Neural cell (in vitro differentiated cells): ENCODE measurements around the gene SLC22A23. TPM values are rescaled to one million over a fixed set of nuclear protein-coding genes. Genes with fewer than 3 reads are reported as not detected.

Experiments used
- H2AFZ ChIP-seq: fragments of 200-600, 300-800 bp; sonication (generic), shearing (Covaris generic); 2 replicates; pipeline ENCODE4 v1.6.0; 2014; ENCODE audit warnings: low read depth, mild to moderate bottlenecking, antibody characterized with exemption, low read length, moderate library complexity
- H3F3A ChIP-seq: fragments of 200-600 bp; shearing (Covaris generic); 2 replicates; pipeline ENCODE4 v1.6.1; 2016; ENCODE audit warnings: mild to moderate bottlenecking, moderate library complexity, mixed read lengths, antibody characterized with exemption, low read length; ENCODE audit not compliant: insufficient read depth, poor library complexity, severe bottlenecking
- H3K27ac ChIP-seq: fragments of 200-600, 300-800 bp; sonication (generic), shearing (Covaris generic); 2 replicates; pipeline ENCODE4 v1.5.1; 2014; ENCODE audit warnings: mild to moderate bottlenecking, low read length, moderate library complexity
- H3K27me3 ChIP-seq: fragments of 300-800, 200-600 bp; sonication (generic), shearing (Covaris generic); 2 replicates; pipeline ENCODE4 v1.6.0; 2014; ENCODE audit warnings: mild to moderate bottlenecking, low read depth, low read length, moderate library complexity; ENCODE audit not compliant: insufficient read depth
- H3K36me3 ChIP-seq: fragments of 300-800, 200-600 bp; sonication (generic), shearing (Covaris generic); 2 replicates; pipeline ENCODE4 v1.5.1; 2014; ENCODE audit warnings: mild to moderate bottlenecking, antibody characterized with exemption, low read length, moderate library complexity; ENCODE audit not compliant: insufficient read depth
- H3K4me2 ChIP-seq: fragments of 300-800, 200-600 bp; sonication (generic), shearing (Covaris generic); 2 replicates; pipeline ENCODE4 v1.6.0; 2014; ENCODE audit warnings: mild to moderate bottlenecking, low read length
- H3K4me3 ChIP-seq: fragments of 300-800, 200-600 bp; sonication (generic), shearing (Covaris generic); 2 replicates; pipeline ENCODE4 v1.5.1; 2014; ENCODE audit warnings: mild to moderate bottlenecking, low read length, moderate library complexity
- H3K79me2 ChIP-seq: fragments of 200-600 bp; shearing (Covaris generic); replicated peaks from 2 replicates; pipeline ENCODE4 v1.6.0; 2014; ENCODE audit warnings: mild to moderate bottlenecking, low read length, moderate library complexity; ENCODE audit not compliant: insufficient read depth
- H3K9ac ChIP-seq: fragments of 300-800, 200-600 bp; sonication (generic), shearing (Covaris generic); 2 replicates; pipeline ENCODE4 v1.6.1; 2016; ENCODE audit warnings: mild to moderate bottlenecking, low read length, mixed read lengths
- H3K9me2 ChIP-seq: fragments of 200-600 bp; shearing (Covaris generic); 2 replicates; pipeline ENCODE4 v1.6.1; 2016; ENCODE audit warnings: mild to moderate bottlenecking, low read length, mixed read lengths; ENCODE audit not compliant: insufficient read depth
- H3K9me3 ChIP-seq: fragments of 200-600, 300-800 bp; sonication (generic), shearing (Covaris generic); 2 replicates; pipeline ENCODE4 v1.6.1; 2016; ENCODE audit warnings: mild to moderate bottlenecking, mixed run types, low read length, moderate library complexity, mixed read lengths
- H4K20me1 ChIP-seq: fragments of 200-600 bp; shearing (Covaris generic); 2 replicates; pipeline ENCODE4 v1.6.1; 2016; ENCODE audit warnings: mild to moderate bottlenecking, mixed run types; ENCODE audit not compliant: insufficient read depth
- EP300 ChIP-seq: fragments of 450-650 bp; conservative IDR thresholded peaks from 2 replicates; pipeline ENCODE4 v1.6.1; 2014; ENCODE audit warnings: antibody characterized with exemption, mild to moderate bottlenecking, moderate library complexity; ENCODE audit not compliant: poor library complexity, severe bottlenecking
- EZH2 ChIP-seq: fragments of 200-600, 300-800 bp; shearing (Covaris generic), sonication (generic); IDR thresholded peaks from 2 replicates; pipeline ENCODE4 v1.6.1; 2014; ENCODE audit warnings: antibody characterized with exemption, low read length, borderline replicate concordance, mild to moderate bottlenecking; ENCODE audit not compliant: insufficient read depth, poor library complexity, severe bottlenecking
- MXI1 ChIP-seq: fragments of 450-650 bp; conservative IDR thresholded peaks from 2 replicates; pipeline ENCODE4 v1.6.1; 2014; ENCODE audit warnings: antibody characterized with exemption, mild to moderate bottlenecking; ENCODE audit not compliant: poor library complexity, severe bottlenecking
- POLR2AphosphoS5 ChIP-seq: IDR thresholded peaks from 2 replicates; pipeline ENCODE4 v1.6.1; 2012
- RAD21 ChIP-seq: fragments of 450-650 bp; conservative IDR thresholded peaks from 2 replicates; pipeline ENCODE4 v1.6.1; 2014; ENCODE audit warnings: antibody characterized with exemption, mild to moderate bottlenecking, moderate library complexity
- SMC3 ChIP-seq: fragments of 450-650 bp; conservative IDR thresholded peaks from 2 replicates; pipeline ENCODE4 v1.6.1; 2014; ENCODE audit warnings: antibody characterized with exemption, mild to moderate bottlenecking, moderate library complexity; ENCODE audit not compliant: poor library complexity
- TAF1 ChIP-seq: IDR thresholded peaks from 2 replicates; pipeline ENCODE4 v1.6.1; 2012; ENCODE audit warnings: low read depth
- polyA plus RNA-seq: library from polyadenylated mRNA; depleted of rRNA; stranded (reverse); fragments of >200 nt; gene quantifications from 2 replicates; pipeline ENCODE4 v1.2.3, GENCODE V29; 2014
- TF ChIP-seq, protein P1 (sequence below): fragments of 450-650 bp; IDR thresholded peaks from 2 replicates; pipeline ENCODE4 v1.5.1; 2014; ENCODE audit warnings: antibody characterized with exemption, mild to moderate bottlenecking, moderate library complexity; ENCODE audit not compliant: poor library complexity, severe bottlenecking
- TF ChIP-seq, protein P2 (sequence below): IDR thresholded peaks from 2 replicates; pipeline ENCODE4 v1.6.1; 2012; ENCODE audit warnings: borderline replicate concordance

Gene SLC22A23
- polyA plus RNA-seq, 1 donor from 2014 or later = 8.8 TPM

DNA sequence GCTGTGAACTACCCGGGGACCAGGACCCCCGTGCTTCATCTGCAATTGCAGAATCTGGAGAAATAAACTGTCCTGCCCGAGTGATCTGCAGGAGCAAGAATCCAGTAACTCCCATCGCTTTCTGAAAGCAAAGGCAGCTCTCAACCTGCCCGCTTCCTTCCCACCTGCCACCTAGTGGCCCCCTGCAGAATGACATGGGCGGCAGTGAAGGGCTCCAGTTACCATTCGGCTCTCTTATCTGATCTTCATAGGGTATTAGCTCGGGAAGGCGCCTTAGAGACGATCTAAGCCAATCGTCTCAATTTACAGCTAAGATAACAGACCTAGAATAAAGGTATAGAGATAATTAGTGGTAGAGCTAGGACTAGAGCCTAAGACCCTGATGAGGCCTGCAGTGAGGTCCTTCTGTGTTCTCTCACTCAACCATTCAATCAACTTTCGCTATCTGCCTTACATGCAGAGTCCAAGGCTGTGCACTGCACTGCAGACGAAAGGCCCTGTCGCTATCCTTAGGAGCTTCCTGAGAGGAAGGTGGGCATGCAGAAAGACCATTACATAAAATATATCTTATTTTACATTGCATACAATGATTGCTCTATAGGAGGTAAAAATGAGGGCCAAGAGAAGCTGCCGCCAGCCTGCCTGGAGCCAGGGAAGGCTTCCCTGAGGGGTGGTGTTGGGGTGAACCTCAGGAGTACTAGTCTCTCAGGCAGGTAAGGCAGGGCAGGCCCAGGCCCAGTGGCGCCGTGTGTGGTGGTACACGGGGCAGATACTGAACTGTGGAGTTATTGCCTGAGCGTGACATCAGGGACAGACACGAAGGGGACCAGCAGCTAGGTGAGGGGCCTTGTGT lies 205.2 kb downstream of the SLC22A23 start:
- Histone ChIP-seq H4K20me1 (no peaks in the 10 kb centered on the region), H3K27ac (peak overlapping the region; percentile 16), H3K27me3 (no peaks in the 10 kb centered on the region), H2AFZ (no peak overlapping the region), H3K4me2 (no peak overlapping the region), H3K79me2 (peaks cover 32% of the 10 kb centered on the region), H3K9ac (peak overlapping the region; percentile 29), H3K4me3 (peak overlapping the region; percentile 1), H3K9me2 (no peaks in the 10 kb centered on the region), H3K9me3 (no peaks in the 10 kb centered on the region), H3F3A (peaks cover 4% of the 10 kb centered on the region), H3K36me3 (no peaks in the 10 kb centered on the region)
- TF ChIP-seq EZH2 = no peak
- TF ChIP-seq, protein P1, sequence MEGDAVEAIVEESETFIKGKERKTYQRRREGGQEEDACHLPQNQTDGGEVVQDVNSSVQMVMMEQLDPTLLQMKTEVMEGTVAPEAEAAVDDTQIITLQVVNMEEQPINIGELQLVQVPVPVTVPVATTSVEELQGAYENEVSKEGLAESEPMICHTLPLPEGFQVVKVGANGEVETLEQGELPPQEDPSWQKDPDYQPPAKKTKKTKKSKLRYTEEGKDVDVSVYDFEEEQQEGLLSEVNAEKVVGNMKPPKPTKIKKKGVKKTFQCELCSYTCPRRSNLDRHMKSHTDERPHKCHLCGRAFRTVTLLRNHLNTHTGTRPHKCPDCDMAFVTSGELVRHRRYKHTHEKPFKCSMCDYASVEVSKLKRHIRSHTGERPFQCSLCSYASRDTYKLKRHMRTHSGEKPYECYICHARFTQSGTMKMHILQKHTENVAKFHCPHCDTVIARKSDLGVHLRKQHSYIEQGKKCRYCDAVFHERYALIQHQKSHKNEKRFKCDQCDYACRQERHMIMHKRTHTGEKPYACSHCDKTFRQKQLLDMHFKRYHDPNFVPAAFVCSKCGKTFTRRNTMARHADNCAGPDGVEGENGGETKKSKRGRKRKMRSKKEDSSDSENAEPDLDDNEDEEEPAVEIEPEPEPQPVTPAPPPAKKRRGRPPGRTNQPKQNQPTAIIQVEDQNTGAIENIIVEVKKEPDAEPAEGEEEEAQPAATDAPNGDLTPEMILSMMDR = peak; percentile 93
- TF ChIP-seq POLR2AphosphoS5 = peak; percentile 41
- no peak for TF ChIP-seq MXI1
- TF ChIP-seq EP300 = no peak
- peak; percentile 84 for TF ChIP-seq RAD21
- TF ChIP-seq TAF1 = no peak
- TF ChIP-seq, protein P2, sequence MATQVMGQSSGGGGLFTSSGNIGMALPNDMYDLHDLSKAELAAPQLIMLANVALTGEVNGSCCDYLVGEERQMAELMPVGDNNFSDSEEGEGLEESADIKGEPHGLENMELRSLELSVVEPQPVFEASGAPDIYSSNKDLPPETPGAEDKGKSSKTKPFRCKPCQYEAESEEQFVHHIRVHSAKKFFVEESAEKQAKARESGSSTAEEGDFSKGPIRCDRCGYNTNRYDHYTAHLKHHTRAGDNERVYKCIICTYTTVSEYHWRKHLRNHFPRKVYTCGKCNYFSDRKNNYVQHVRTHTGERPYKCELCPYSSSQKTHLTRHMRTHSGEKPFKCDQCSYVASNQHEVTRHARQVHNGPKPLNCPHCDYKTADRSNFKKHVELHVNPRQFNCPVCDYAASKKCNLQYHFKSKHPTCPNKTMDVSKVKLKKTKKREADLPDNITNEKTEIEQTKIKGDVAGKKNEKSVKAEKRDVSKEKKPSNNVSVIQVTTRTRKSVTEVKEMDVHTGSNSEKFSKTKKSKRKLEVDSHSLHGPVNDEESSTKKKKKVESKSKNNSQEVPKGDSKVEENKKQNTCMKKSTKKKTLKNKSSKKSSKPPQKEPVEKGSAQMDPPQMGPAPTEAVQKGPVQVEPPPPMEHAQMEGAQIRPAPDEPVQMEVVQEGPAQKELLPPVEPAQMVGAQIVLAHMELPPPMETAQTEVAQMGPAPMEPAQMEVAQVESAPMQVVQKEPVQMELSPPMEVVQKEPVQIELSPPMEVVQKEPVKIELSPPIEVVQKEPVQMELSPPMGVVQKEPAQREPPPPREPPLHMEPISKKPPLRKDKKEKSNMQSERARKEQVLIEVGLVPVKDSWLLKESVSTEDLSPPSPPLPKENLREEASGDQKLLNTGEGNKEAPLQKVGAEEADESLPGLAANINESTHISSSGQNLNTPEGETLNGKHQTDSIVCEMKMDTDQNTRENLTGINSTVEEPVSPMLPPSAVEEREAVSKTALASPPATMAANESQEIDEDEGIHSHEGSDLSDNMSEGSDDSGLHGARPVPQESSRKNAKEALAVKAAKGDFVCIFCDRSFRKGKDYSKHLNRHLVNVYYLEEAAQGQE = no peak
- peak; percentile 95 for TF ChIP-seq SMC3

DNA sequence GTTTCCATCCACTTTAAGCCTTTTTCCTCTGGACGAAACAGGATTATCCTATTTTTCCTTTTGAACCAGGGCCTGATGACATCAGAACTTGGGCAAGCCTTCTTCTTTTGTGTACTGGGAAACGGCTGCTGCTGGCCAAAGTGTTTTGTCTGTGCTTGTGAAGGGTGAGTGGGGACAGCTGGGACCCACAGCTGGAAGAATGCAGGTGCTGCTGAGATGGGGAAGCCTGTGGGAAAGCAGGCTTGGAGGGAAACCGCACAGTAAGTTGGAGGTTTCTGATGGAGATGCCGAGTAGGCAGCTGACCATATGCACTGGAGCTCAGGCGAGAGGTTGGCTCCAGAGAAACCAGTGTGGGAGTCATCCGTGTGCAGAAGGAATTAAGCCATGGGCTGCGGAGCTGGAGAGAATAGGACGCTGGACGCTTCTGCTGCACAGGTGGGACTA lies 206.6 kb downstream of the SLC22A23 start:
- no peak overlapping the region for H3K4me3 ChIP-seq
- H2AFZ ChIP-seq = no peak overlapping the region
- H3K9me2 ChIP-seq = no peaks in the 10 kb centered on the region
- H3K36me3 ChIP-seq = no peaks in the 10 kb centered on the region
- no peak overlapping the region for H3K9ac ChIP-seq
- H3K27me3 ChIP-seq = no peaks in the 10 kb centered on the region
- no peak overlapping the region for H3K27ac ChIP-seq
- no peak for TF ChIP-seq TAF1
- TF ChIP-seq, protein P1 = no peak
- TF ChIP-seq POLR2AphosphoS5 = no peak
- TF ChIP-seq RAD21 = no peak
- no peak for TF ChIP-seq MXI1
- TF ChIP-seq SMC3 = no peak
- no peaks in the 10 kb centered on the region for H3K9me3 ChIP-seq
- no peaks in the 10 kb centered on the region for H4K20me1 ChIP-seq
- H3F3A ChIP-seq = peaks cover 4% of the 10 kb centered on the region
- H3K4me2 ChIP-seq = no peak overlapping the region
- peaks cover 33% of the 10 kb centered on the region for H3K79me2 ChIP-seq
